Hepatocyte (in vitro differentiated cells): Measurements from ENCODE around the gene FAM120B. TPM values are rescaled to one million over a fixed set of nuclear protein-coding genes. Genes with fewer than 3 reads are reported as not detected.

Source experiments
- DNase-seq: peaks from one replicate; pipeline ENCODE4 v3.0.0-alpha.2; 2016; ENCODE audit warnings: low spot score
- H2AFZ ChIP-seq: fragments of 200-600 bp; sonication (generic); 2 replicates; pipeline ENCODE4 v1.6.0; 2016; ENCODE audit warnings: antibody characterized with exemption, mild to moderate bottlenecking
- H3K27ac ChIP-seq: fragments of 200-600 bp; sonication (generic); 2 replicates; pipeline ENCODE4 v1.5.1; 2016; ENCODE audit warnings: mild to moderate bottlenecking
- H3K27me3 ChIP-seq: fragments of 200-600 bp; sonication (generic); 2 replicates; pipeline ENCODE4 v1.6.1; 2016
- H3K36me3 ChIP-seq: fragments of 200-600 bp; sonication (generic); replicated peaks from 2 replicates; pipeline ENCODE4 v1.5.1; 2016; ENCODE audit warnings: low read depth; ENCODE audit not compliant: insufficient read depth
- H3K4me1 ChIP-seq: fragments of 200-600 bp; sonication (generic); 2 replicates; pipeline ENCODE4 v1.5.1; 2016; ENCODE audit warnings: mild to moderate bottlenecking, moderate library complexity; ENCODE audit not compliant: insufficient read depth
- H3K4me2 ChIP-seq: fragments of 200-600 bp; sonication (generic); 2 replicates; pipeline ENCODE4 v1.6.0; 2016
- H3K4me3 ChIP-seq: fragments of 200-600 bp; sonication (generic); 2 replicates; pipeline ENCODE4 v1.5.1; 2016; ENCODE audit warnings: mild to moderate bottlenecking
- H3K79me2 ChIP-seq: fragments of 200-600 bp; sonication (generic); 2 replicates; pipeline ENCODE4 v1.6.0; 2017; ENCODE audit warnings: mild to moderate bottlenecking
- H3K9me2 ChIP-seq: fragments of 200-600 bp; sonication (generic); replicated peaks from 2 replicates; pipeline ENCODE4 v1.6.0; 2017; ENCODE audit warnings: mild to moderate bottlenecking; ENCODE audit not compliant: insufficient read depth
- H3K9me3 ChIP-seq: fragments of 200-600 bp; sonication (generic); 2 replicates; pipeline ENCODE4 v1.5.1; 2016; ENCODE audit warnings: low read depth, mild to moderate bottlenecking
- H4K20me1 ChIP-seq: fragments of 200-600 bp; sonication (generic); 2 replicates; pipeline ENCODE4 v1.6.0; 2016; ENCODE audit warnings: mild to moderate bottlenecking; ENCODE audit not compliant: insufficient read depth, poor library complexity, severe bottlenecking
- CTCF ChIP-seq: fragments of 200-600 bp; sonication (generic); IDR thresholded peaks from 2 replicates; pipeline ENCODE4 v1.5.1; 2016; ENCODE audit warnings: antibody characterized with exemption, mild to moderate bottlenecking; ENCODE audit not compliant: poor library complexity
- EZH2 ChIP-seq: fragments of 200-600 bp; sonication (generic); IDR thresholded peaks from 2 replicates; pipeline ENCODE4 v1.6.1; 2016; ENCODE audit warnings: antibody characterized with exemption, mild to moderate bottlenecking, borderline replicate concordance
- EZH2phosphoT487 ChIP-seq: fragments of 200-600 bp; sonication (generic); IDR thresholded peaks from one replicate; pipeline ENCODE4 v1.6.1; 2018; ENCODE audit warnings: antibody characterized with exemption, mild to moderate bottlenecking, low read depth, moderate library complexity; ENCODE audit not compliant: unreplicated experiment, severe bottlenecking
- WGBS: methylation state at CpG from one replicate; pipeline ENCODE4 v1.1.6; 2016; ENCODE audit warnings: low lambda C conversion rate; ENCODE audit errors: missing lambda C conversion rate; 5-methylcytosine and 5-hydroxymethylcytosine counted together
- polyA plus RNA-seq: library from polyadenylated mRNA; unstranded; fragments of >200 nt; fragmentation: Nextera tagmentation; extraction: Ambion mirVana; gene quantifications from 2 replicates; pipeline ENCODE4 v1.2.1, GENCODE V29; 2016
- total RNA-seq: library from RNA; depleted of rRNA; stranded (reverse); fragments of >200 nt; gene quantifications from 2 replicates; pipeline ENCODE4 v1.2.3, GENCODE V29; 2014

The FAM120B gene
- total and polyA plus RNA-seq, 2 experiments from 2014 or later: 16.0 to 25.8 TPM

- no peak for DNase-seq
- Histone ChIP-seq H3K27ac (no peak overlapping the region), H3K4me2 (no peak overlapping the region), H3K79me2 (no peaks in the 10 kb centered on the region), H2AFZ (no peak overlapping the region), H3K9me3 (no peaks in the 10 kb centered on the region), H3K9me2 (no peaks in the 10 kb centered on the region), H4K20me1 (no peaks in the 10 kb centered on the region), H3K4me1 (peaks cover 3% of the 10 kb centered on the region), H3K36me3 (no peaks in the 10 kb centered on the region), H3K4me3 (no peak overlapping the region), H3K27me3 (no peaks in the 10 kb centered on the region)
- 97% methylated on average over 4 of the region's 4 CpGs for WGBS
- no peak for TF ChIP-seq EZH2phosphoT487
- TF ChIP-seq CTCF: no peak
- no peak for TF ChIP-seq EZH2
Observed at GRCh38 chr6:170365121-170365520, 58.6 kb downstream of the FAM120B start.

- H3K79me2 ChIP-seq: no peaks in the 10 kb centered on the region
- no peak for DNase-seq
- H3K4me1 ChIP-seq: peaks cover 3% of the 10 kb centered on the region
- H3K4me3 ChIP-seq: no peak overlapping the region
- no peak for TF ChIP-seq EZH2phosphoT487
- no peak for TF ChIP-seq CTCF
- TF ChIP-seq EZH2: no peak
- no peak overlapping the region for H3K27ac ChIP-seq
- no peaks in the 10 kb centered on the region for H3K9me3 ChIP-seq
- H2AFZ ChIP-seq: no peak overlapping the region
- H3K36me3 ChIP-seq: no peaks in the 10 kb centered on the region
- 66% methylated on average over 7 of the region's 7 CpGs for WGBS
- H3K27me3 ChIP-seq: no peaks in the 10 kb centered on the region
- no peaks in the 10 kb centered on the region for H4K20me1 ChIP-seq
- no peaks in the 10 kb centered on the region for H3K9me2 ChIP-seq
- H3K4me2 ChIP-seq: no peak overlapping the region
Observed at GRCh38 chr6:170365593-170365992, 59.0 kb downstream of the FAM120B start.

- Histone ChIP-seq H3K4me3 (no peak overlapping the region), H3K27me3 (no peaks in the 10 kb centered on the region), H2AFZ (no peak overlapping the region), H3K27ac (no peak overlapping the region), H3K9me2 (no peaks in the 10 kb centered on the region), H3K4me1 (peaks cover 3% of the 10 kb centered on the region), H3K4me2 (no peak overlapping the region), H4K20me1 (no peaks in the 10 kb centered on the region), H3K36me3 (no peaks in the 10 kb centered on the region), H3K9me3 (no peaks in the 10 kb centered on the region), H3K79me2 (no peaks in the 10 kb centered on the region)
- TF ChIP-seq EZH2phosphoT487: no peak
- TF ChIP-seq EZH2: no peak
- TF ChIP-seq CTCF: no peak
- no peak for DNase-seq
- WGBS: 87% methylated on average over 11 of the region's 11 CpGs
Observed at GRCh38 chr6:170366248-170366960, 59.8 kb downstream of the FAM120B start.
